Progenitor cell of endocrine pancreas (in vitro differentiated cells): ENCODE results near the gene IMP3. TPM values are rescaled to one million over a fixed set of nuclear protein-coding genes. Genes with fewer than 3 reads are reported as not detected.

Experiments used
- DNase-seq: peaks from one replicate; pipeline ENCODE4 v3.0.0; 2021; ENCODE audit warnings: low spot score; ENCODE audit not compliant: unreplicated experiment
- H3K27ac Mint-ChIP-seq: 2 replicates; pipeline ENCODE4 v1.8.0; 2021; ENCODE audit warnings: mild to moderate bottlenecking, moderate library complexity, mixed read lengths
- H3K27me3 Mint-ChIP-seq: 2 replicates; pipeline ENCODE4 v1.8.0; 2021; ENCODE audit warnings: mixed read lengths
- H3K36me3 Mint-ChIP-seq: 2 replicates; pipeline ENCODE4 v1.8.0; 2022; ENCODE audit warnings: mixed read lengths; ENCODE audit not compliant: insufficient read depth
- H3K4me1 Mint-ChIP-seq: 2 replicates; pipeline ENCODE4 v1.8.0; 2021; ENCODE audit warnings: low read depth, mixed read lengths
- H3K4me3 Mint-ChIP-seq: 2 replicates; pipeline ENCODE4 v1.8.0; 2021; ENCODE audit warnings: low read depth, mild to moderate bottlenecking, moderate library complexity, mixed read lengths
- H3K9me3 Mint-ChIP-seq: 2 replicates; pipeline ENCODE4 v1.8.0; 2021; ENCODE audit warnings: low read depth, mixed read lengths
- CTCF ChIP-seq: fragments of 200-600 bp; sonication (generic); IDR thresholded peaks from one replicate; pipeline ENCODE4 v1.5.0; 2021; ENCODE audit warnings: antibody characterized with exemption, mild to moderate bottlenecking; ENCODE audit not compliant: unreplicated experiment
- total RNA-seq: library from RNA; stranded (reverse); gene quantifications from 2 replicates; pipeline ENCODE4 v1.2.1, GENCODE V29; 2021

Gene IMP3
- total RNA-seq, 1 donor from 2014 or later, result 54.0 TPM

- H3K4me3 Mint-ChIP-seq, result no peak overlapping the region
- TF ChIP-seq CTCF, result no peak
- peaks cover 24% of the 10 kb centered on the region for H3K27me3 Mint-ChIP-seq
- H3K9me3 Mint-ChIP-seq, result no peaks in the 10 kb centered on the region
- no peak overlapping the region for H3K27ac Mint-ChIP-seq
- H3K4me1 Mint-ChIP-seq, result peaks cover 31% of the 10 kb centered on the region
- H3K36me3 Mint-ChIP-seq, result no peaks in the 10 kb centered on the region
- no peak for DNase-seq
Measured at GRCh38 chr15:75674366-75674765, 34.3 kb upstream of the IMP3 start.

GRCh38 chr15:75673426-75674235 lies 33.6 kb upstream of the IMP3 start:
- Mint-ChIP-seq H3K4me3 (no peak overlapping the region), H3K9me3 (no peaks in the 10 kb centered on the region), H3K4me1 (peaks cover 29% of the 10 kb centered on the region), H3K27me3 (peaks cover 24% of the 10 kb centered on the region), H3K27ac (peak overlapping the region; percentile 90), H3K36me3 (no peaks in the 10 kb centered on the region)
- TF ChIP-seq CTCF, result no peak
- no peak for DNase-seq

GRCh38 chr15:75672646-75673425 lies 32.8 kb upstream of the IMP3 start:
- Mint-ChIP-seq H3K9me3 (no peaks in the 10 kb centered on the region), H3K27ac (peak overlapping the region; percentile 88), H3K4me3 (peak overlapping the region; percentile 39), H3K27me3 (peaks cover 26% of the 10 kb centered on the region), H3K4me1 (peaks cover 27% of the 10 kb centered on the region), H3K36me3 (no peaks in the 10 kb centered on the region)
- no peak for DNase-seq
- TF ChIP-seq CTCF, result no peak

- Mint-ChIP-seq H3K4me3 (peak overlapping the region; percentile 39), H3K27me3 (peaks cover 35% of the 10 kb centered on the region), H3K36me3 (no peaks in the 10 kb centered on the region), H3K27ac (peak overlapping the region; percentile 88), H3K9me3 (no peaks in the 10 kb centered on the region), H3K4me1 (peaks cover 27% of the 10 kb centered on the region)
- no peak for DNase-seq
- no peak for TF ChIP-seq CTCF
Measured at GRCh38 chr15:75671730-75672602, 31.9 kb upstream of the IMP3 start.

GRCh38 chr15:75669879-75670212 lies 29.8 kb upstream of the IMP3 start:
- TF ChIP-seq CTCF, result no peak
- H3K9me3 Mint-ChIP-seq, result no peaks in the 10 kb centered on the region
- H3K4me3 Mint-ChIP-seq, result no peak overlapping the region
- no peak for DNase-seq
- H3K27ac Mint-ChIP-seq, result no peak overlapping the region
- H3K4me1 Mint-ChIP-seq, result peaks cover 39% of the 10 kb centered on the region
- peaks cover 5% of the 10 kb centered on the region for H3K36me3 Mint-ChIP-seq
- H3K27me3 Mint-ChIP-seq, result peaks cover 51% of the 10 kb centered on the region
